HepG2 (cell line): ENCODE measurements around the gene C2orf76. TPM values are rescaled to one million over a fixed set of nuclear protein-coding genes. Genes with fewer than 3 reads are reported as not detected.

Experiments used
- ATAC-seq: fragments of 200-7000 bp; cut with Tn5 transposase; 3 replicates; pipeline ENCODE4 v1.9.1; 2020; ENCODE audit warnings: mild to moderate bottlenecking, moderate library complexity
- BruUV-seq: library from RNA; stranded (reverse); fragments of 400-500 nt; replicated peaks from 2 replicates; lab custom pipeline; 2021; lab: Mats Ljungman, UMichigan
- CTCF ChIA-PET: fragments of 300-600 bp; formaldehyde crosslinking; extraction: SDS; loops from one replicate; lab custom pipeline; 2021; ENCODE audit warnings: low total read pairs, inconsistent platforms, low intra/inter-chr PET ratio; lab: Yijun Ruan, JAX
- POLR2A ChIA-PET: fragments of 350-600 bp; sonication (Branson Sonifier 250); formaldehyde crosslinking; loops from one replicate; lab custom pipeline; 2020; ENCODE audit warnings: antibody characterized with exemption, inconsistent platforms; lab: Yijun Ruan, JAX
- DNase-seq: peaks from one replicate; pipeline ENCODE4 v3.0.0-alpha.2; 2015; ENCODE audit warnings: low spot score
- FAIRE-seq: peaks from 3 replicates; lab custom pipeline; 2011; peaks lifted over from hg19 to GRCh38; lab: Jason Lieb, UNC
- H2AFZ ChIP-seq: one replicate; pipeline ENCODE4 v1.6.1; 2011; ENCODE audit warnings: low read length, inconsistent platforms
- H3K27ac ChIP-seq: fragments of 300-600 bp; 3 replicates; pipeline ENCODE4 v1.8.0; 2011; ENCODE audit warnings: mixed run types, mild to moderate bottlenecking, mixed read lengths, low read length, inconsistent platforms; ENCODE audit not compliant: insufficient read depth; ENCODE audit errors: extremely low read length
- H3K27me3 ChIP-seq, 2 experiments: fragments of 200-600 bp in 1 of 2; 2 replicates in 1 of 2; 3 replicates in 1 of 2; pipeline versions ENCODE4 v1.6.0 to v1.8.0; 2011; ENCODE audit warnings: low read length in 2 of 2, mild to moderate bottlenecking in 2 of 2, moderate library complexity in 2 of 2, inconsistent platforms in 1 of 2; ENCODE audit not compliant: insufficient read depth in 2 of 2, control insufficient read depth in 1 of 2
- H3K36me3 ChIP-seq, 2 experiments: fragments of 200-600 bp in 1 of 2; replicated peaks in 1 of 2; 2 replicates in 1 of 2; 3 replicates in 1 of 2; pipeline versions ENCODE4 v1.5.1 to v1.8.0; 2011; ENCODE audit warnings: low read length in 2 of 2, inconsistent platforms in 1 of 2; ENCODE audit not compliant: insufficient read depth in 2 of 2, control insufficient read depth in 1 of 2
- H3K4me1 ChIP-seq: 2 replicates; pipeline ENCODE4 v1.5.1; 2012; ENCODE audit warnings: low read length, inconsistent platforms; ENCODE audit not compliant: insufficient read depth
- H3K4me2 ChIP-seq: 2 replicates; pipeline ENCODE4 v1.6.0; 2011; ENCODE audit warnings: low read depth, low read length, inconsistent platforms
- H3K4me3 ChIP-seq, 3 experiments: fragments of 200-600 bp in 1 of 3; sonication (generic), shearing (Covaris generic) in 1 of 3; replicated peaks in 1 of 3; 2 replicates each; pipeline ENCODE4 v1.5.1; 2011 to 2016; ENCODE audit warnings: low read length in 3 of 3, inconsistent platforms in 2 of 3, low read depth in 2 of 3, mild to moderate bottlenecking in 2 of 3, control low read depth in 1 of 3, mixed read lengths in 1 of 3; ENCODE audit not compliant: insufficient read depth in 1 of 3
- H3K79me2 ChIP-seq: one replicate; pipeline ENCODE4 v1.6.1; 2011; ENCODE audit warnings: low read length, inconsistent platforms; ENCODE audit not compliant: insufficient read depth
- H3K9ac ChIP-seq: 2 replicates; pipeline ENCODE4 v1.6.0; 2011; ENCODE audit warnings: mild to moderate bottlenecking, low read depth, low read length, inconsistent platforms; ENCODE audit not compliant: insufficient read depth
- H3K9me3 ChIP-seq: 2 replicates; pipeline ENCODE4 v1.5.1; 2012; ENCODE audit warnings: mild to moderate bottlenecking, low read length
- H4K20me1 ChIP-seq: 2 replicates; pipeline ENCODE4 v1.6.0; 2011; ENCODE audit warnings: inconsistent platforms, mild to moderate bottlenecking, low read length, moderate library complexity; ENCODE audit not compliant: insufficient read depth
- FIP1L1 ChIP-seq: fragments of 200-400 bp; formaldehyde crosslinking; IDR thresholded peaks from 2 replicates; pipeline ENCODE4 v1.6.1; 2018; ENCODE audit warnings: low read depth, mild to moderate bottlenecking, low read length, moderate library complexity, borderline replicate concordance; ENCODE audit not compliant: insufficient read depth
- HOXA7 ChIP-seq: sonication (generic); formaldehyde crosslinking; IDR thresholded peaks from 2 replicates; pipeline ENCODE4 v1.8.1; 2022; ENCODE audit warnings: mild to moderate bottlenecking, missing genetic modification reagents, moderate library complexity
- PRMT3 ChIP-seq: sonication (generic); formaldehyde crosslinking; IDR thresholded peaks from 2 replicates; pipeline ENCODE4 v1.8.1; 2022; ENCODE audit warnings: low read depth, mild to moderate bottlenecking, moderate library complexity, missing genetic modification reagents, borderline replicate concordance
- WIZ ChIP-seq: sonication (generic); formaldehyde crosslinking; IDR thresholded peaks from 2 replicates; pipeline ENCODE4 v1.5.1; 2020; ENCODE audit warnings: mild to moderate bottlenecking, missing genetic modification reagents
- ZNF350 ChIP-seq: sonication (generic); formaldehyde crosslinking; IDR thresholded peaks from 2 replicates; pipeline ENCODE4 v1.4.0; 2020; ENCODE audit warnings: mild to moderate bottlenecking, low read depth, missing genetic modification reagents, borderline replicate concordance
- ZSCAN12 ChIP-seq: sonication (generic); formaldehyde crosslinking; IDR thresholded peaks from 2 replicates; pipeline ENCODE4 v1.9.0; 2021; ENCODE audit warnings: mild to moderate bottlenecking, missing genetic modification reagents
- ZSCAN31 ChIP-seq: sonication (generic); formaldehyde crosslinking; IDR thresholded peaks from 2 replicates; pipeline ENCODE4 v1.5.0; 2020; ENCODE audit warnings: low read depth, mild to moderate bottlenecking, missing genetic modification reagents
- WGBS: methylation state at CpG from one replicate; pipeline ENCODE4 v1.1.6; 2017; ENCODE audit warnings: low lambda C conversion rate; 5-methylcytosine and 5-hydroxymethylcytosine counted together
- in situ Hi-C: cut with HindIII; loops from 2 replicates; pipeline ENCODE4 v1.10.0; 2017; ENCODE audit warnings: low pct_unique_long_range_greater_than_20kb; ENCODE audit not compliant: extremely low pct_ligation_motif_present
- intact Hi-C: fragments of 100-400 bp; cut with micrococcal nuclease; formaldehyde crosslinking; loops from one replicate; pipeline ENCODE4 v1.10.0; 2022; ENCODE audit not compliant: unreplicated experiment
- polyA plus RNA-seq, 8 experiments: library from polyadenylated mRNA; depleted of rRNA in 3 of 8; stranded (reverse) in 7 of 8; unstranded in 1 of 8; fragments of >200 nt; fragmentation: Illumina TruSeq in 4 of 8; extraction: Trizol in 4 of 8; gene quantifications; 2 replicates each; pipeline versions ENCODE4 v1.2.1 to v1.2.3, GENCODE V29; 2011 to 2016; ENCODE audit warnings: low read depth in 4 of 8, missing spikeins in 1 of 8, mixed read lengths in 1 of 8; ENCODE audit not compliant: insufficient read depth in 1 of 8
- total RNA-seq, 5 experiments: library from RNA; depleted of rRNA; stranded (reverse); fragments of >200 nt; fragmentation: Illumina TruSeq; extraction: Trizol; gene quantifications; 2 replicates each; pipeline ENCODE4 v1.2.3, GENCODE V29; 2016; ENCODE audit warnings: low read depth in 1 of 5
- TF ChIP-seq, protein P1 (sequence below): sonication (generic); formaldehyde crosslinking; IDR thresholded peaks from 2 replicates; pipeline ENCODE4 v1.4.0; 2020; ENCODE audit warnings: missing genetic modification reagents
- TF ChIP-seq, protein P2 (sequence below): sonication (generic); formaldehyde crosslinking; IDR thresholded peaks from 2 replicates; pipeline ENCODE4 v1.5.1; 2020; ENCODE audit warnings: mild to moderate bottlenecking, missing genetic modification reagents
- TF ChIP-seq, protein P3 (sequence below): sonication (generic); formaldehyde crosslinking; IDR thresholded peaks from 2 replicates; pipeline ENCODE4 v1.8.1; 2023; ENCODE audit warnings: mild to moderate bottlenecking, missing genetic modification reagents
- TF ChIP-seq, protein P4 (sequence below): sonication (generic); formaldehyde crosslinking; IDR thresholded peaks from 2 replicates; pipeline ENCODE4 v1.4.0; 2020; ENCODE audit warnings: missing genetic modification reagents

C2orf76 gene
- total and polyA plus RNA-seq, 2 of the 13 experiments (the other 11 are each of a cell fraction or from before 2014, with no cell fraction given) = 7.7 to 8.5 TPM

DNA sequence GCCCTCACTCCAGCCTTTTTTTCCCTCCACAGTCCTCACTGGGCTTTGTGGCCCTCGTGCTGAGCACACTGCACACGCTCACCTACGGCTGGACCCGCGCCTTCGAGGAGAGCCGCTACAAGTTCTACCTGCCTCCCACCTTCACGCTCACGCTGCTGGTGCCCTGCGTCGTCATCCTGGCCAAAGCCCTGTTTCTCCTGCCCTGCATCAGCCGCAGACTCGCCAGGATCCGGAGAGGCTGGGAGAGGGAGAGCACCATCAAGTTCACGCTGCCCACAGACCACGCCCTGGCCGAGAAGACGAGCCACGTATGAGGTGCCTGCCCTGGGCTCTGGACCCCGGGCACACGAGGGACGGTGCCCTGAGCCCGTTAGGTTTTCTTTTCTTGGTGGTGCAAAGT is 103.6 kb downstream of the C2orf76 start:
- BruUV-seq = no TSS peak
- no peak overlapping the region for H3K4me2 ChIP-seq
- DNase-seq (no peak), FAIRE-seq (no peak), ATAC-seq (no peak)
- ChIA-PET CTCF (no interaction called here), POLR2A (no interaction called here)
- no peak overlapping the region for H3K9ac ChIP-seq
- H3K9me3 ChIP-seq = no peaks in the 10 kb centered on the region
- H3K79me2 ChIP-seq = no peaks in the 10 kb centered on the region
- no peak overlapping the region for H2AFZ ChIP-seq
- TF ChIP-seq ZSCAN12 (CRISPR knock-in tag) (no peak), HOXA7 (CRISPR knock-in tag) (no peak), ZSCAN31 (CRISPR knock-in tag) (no peak), ZNF350 (CRISPR knock-in tag) (no peak), FIP1L1 (no peak), PRMT3 (no peak), WIZ (CRISPR knock-in tag) (no peak)
- TF ChIP-seq, protein P1, sequence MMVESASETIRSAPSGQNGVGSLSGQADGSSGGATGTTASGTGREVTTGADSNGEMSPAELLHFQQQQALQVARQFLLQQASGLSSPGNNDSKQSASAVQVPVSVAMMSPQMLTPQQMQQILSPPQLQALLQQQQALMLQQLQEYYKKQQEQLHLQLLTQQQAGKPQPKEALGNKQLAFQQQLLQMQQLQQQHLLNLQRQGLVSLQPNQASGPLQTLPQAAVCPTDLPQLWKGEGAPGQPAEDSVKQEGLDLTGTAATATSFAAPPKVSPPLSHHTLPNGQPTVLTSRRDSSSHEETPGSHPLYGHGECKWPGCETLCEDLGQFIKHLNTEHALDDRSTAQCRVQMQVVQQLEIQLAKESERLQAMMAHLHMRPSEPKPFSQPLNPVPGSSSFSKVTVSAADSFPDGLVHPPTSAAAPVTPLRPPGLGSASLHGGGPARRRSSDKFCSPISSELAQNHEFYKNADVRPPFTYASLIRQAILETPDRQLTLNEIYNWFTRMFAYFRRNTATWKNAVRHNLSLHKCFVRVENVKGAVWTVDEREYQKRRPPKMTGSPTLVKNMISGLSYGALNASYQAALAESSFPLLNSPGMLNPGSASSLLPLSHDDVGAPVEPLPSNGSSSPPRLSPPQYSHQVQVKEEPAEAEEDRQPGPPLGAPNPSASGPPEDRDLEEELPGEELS (CRISPR knock-in tag) = no peak
- TF ChIP-seq, protein P2, sequence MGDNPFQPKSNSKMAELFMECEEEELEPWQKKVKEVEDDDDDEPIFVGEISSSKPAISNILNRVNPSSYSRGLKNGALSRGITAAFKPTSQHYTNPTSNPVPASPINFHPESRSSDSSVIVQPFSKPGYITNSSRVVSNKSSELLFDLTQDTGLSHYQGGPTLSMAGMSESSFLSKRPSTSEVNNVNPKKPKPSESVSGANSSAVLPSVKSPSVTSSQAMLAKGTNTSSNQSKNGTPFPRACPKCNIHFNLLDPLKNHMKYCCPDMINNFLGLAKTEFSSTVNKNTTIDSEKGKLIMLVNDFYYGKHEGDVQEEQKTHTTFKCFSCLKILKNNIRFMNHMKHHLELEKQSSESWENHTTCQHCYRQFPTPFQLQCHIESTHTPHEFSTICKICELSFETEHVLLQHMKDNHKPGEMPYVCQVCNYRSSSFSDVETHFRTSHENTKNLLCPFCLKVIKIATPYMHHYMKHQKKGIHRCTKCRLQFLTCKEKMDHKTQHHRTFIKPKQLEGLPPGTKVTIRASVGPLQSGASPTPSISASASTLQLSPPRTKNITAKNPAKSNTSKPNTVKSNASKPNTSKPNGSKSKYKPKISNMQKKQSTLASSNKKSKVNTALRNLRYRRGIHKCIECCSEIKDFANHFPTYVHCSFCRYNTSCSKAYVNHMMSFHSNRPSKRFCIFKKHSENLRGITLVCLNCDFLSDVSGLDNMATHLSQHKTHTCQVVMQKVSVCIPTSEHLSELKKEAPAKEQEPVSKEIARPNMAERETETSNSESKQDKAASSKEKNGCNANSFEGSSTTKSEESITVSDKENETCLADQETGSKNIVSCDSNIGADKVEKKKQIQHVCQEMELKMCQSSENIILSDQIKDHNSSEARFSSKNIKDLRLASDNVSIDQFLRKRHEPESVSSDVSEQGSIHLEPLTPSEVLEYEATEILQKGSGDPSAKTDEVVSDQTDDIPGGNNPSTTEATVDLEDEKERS (CRISPR knock-in tag) = no peak
- TF ChIP-seq, protein P3, sequence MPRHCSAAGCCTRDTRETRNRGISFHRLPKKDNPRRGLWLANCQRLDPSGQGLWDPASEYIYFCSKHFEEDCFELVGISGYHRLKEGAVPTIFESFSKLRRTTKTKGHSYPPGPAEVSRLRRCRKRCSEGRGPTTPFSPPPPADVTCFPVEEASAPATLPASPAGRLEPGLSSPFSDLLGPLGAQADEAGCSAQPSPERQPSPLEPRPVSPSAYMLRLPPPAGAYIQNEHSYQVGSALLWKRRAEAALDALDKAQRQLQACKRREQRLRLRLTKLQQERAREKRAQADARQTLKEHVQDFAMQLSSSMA (CRISPR knock-in tag) = no peak
- TF ChIP-seq, protein P4, sequence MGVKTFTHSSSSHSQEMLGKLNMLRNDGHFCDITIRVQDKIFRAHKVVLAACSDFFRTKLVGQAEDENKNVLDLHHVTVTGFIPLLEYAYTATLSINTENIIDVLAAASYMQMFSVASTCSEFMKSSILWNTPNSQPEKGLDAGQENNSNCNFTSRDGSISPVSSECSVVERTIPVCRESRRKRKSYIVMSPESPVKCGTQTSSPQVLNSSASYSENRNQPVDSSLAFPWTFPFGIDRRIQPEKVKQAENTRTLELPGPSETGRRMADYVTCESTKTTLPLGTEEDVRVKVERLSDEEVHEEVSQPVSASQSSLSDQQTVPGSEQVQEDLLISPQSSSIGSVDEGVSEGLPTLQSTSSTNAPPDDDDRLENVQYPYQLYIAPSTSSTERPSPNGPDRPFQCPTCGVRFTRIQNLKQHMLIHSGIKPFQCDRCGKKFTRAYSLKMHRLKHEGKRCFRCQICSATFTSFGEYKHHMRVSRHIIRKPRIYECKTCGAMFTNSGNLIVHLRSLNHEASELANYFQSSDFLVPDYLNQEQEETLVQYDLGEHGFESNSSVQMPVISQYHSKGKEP (CRISPR knock-in tag) = no peak
- 97% methylated on average over 23 of the region's 23 CpGs for WGBS
- H3K4me3 ChIP-seq = no peak overlapping the region
- no peaks in the 10 kb centered on the region for H3K27me3 ChIP-seq
- H3K4me1 ChIP-seq = no peaks in the 10 kb centered on the region
- intact Hi-C loops = no loop called here
- no peaks in the 10 kb centered on the region for H4K20me1 ChIP-seq
- in situ Hi-C loops = loop anchor here (5.0 kb wide), 1 partner anchor 41 kb away; the partner anchor contains the start of gene STEAP3
- peaks cover 2 to 8% of the 10 kb centered on the region in 2 experiments; a peak in 2 of 5 replicates for H3K36me3 ChIP-seq
- H3K27ac ChIP-seq = no peak overlapping the region
